ENCODE results near the gene KBTBD4. TPM values are rescaled to one million over a fixed set of nuclear protein-coding genes. Genes with fewer than 3 reads are reported as not detected.

Gene KBTBD4
- polyA plus RNA-seq, 1 experiment: 25.5 TPM

- no peaks in the 10 kb centered on the region for H3K27me3 ChIP-seq (ENCODE audit: control insufficient read depth, insufficient read depth, low read length)
- no peak for TF ChIP-seq CTCF (IDR thresholded peaks at IDR 0.05; ENCODE audit: insufficient read depth, low read depth, low read length)
- DNase-seq (ENCODE audit: low read depth): no peak
- H3K36me3 ChIP-seq (ENCODE audit: control insufficient read depth, insufficient read depth, low read length): no peaks in the 10 kb centered on the region
- no peak overlapping the region for H3K4me3 ChIP-seq (ENCODE audit: low read depth, low read length)
- ChIA-PET CTCF (interaction anchor here (0.6 to 8.9 kb wide), 3 partner anchors 13 to 696 kb away, joined by 3 to 45 read pairs (median 5); partner anchors contain the start of gene CELF1), POLR2A (no interaction called here)
Measured at GRCh38 chr11:47539681-47540039, 39.1 kb downstream of the KBTBD4 start.

- CTCF ChIA-PET: interaction anchor here (0.6 to 8.9 kb wide), 3 partner anchors 14 to 695 kb away, joined by 3 to 45 read pairs (median 3); partner anchors contain the start of genes CELF1 and NDUFS3
- no peak overlapping the region for H3K4me3 ChIP-seq (ENCODE audit: low read depth, low read length)
- no peaks in the 10 kb centered on the region for H3K27me3 ChIP-seq (ENCODE audit: control insufficient read depth, insufficient read depth, low read length)
- POLR2A ChIA-PET: interaction anchor here (0.8 kb wide), 1 partner anchor 14 kb away, joined by 9 read pairs; no protein-coding TSS in a partner anchor
- TF ChIP-seq CTCF (IDR thresholded peaks at IDR 0.05; ENCODE audit: insufficient read depth, low read depth, low read length): no peak
- no peaks in the 10 kb centered on the region for H3K36me3 ChIP-seq (ENCODE audit: control insufficient read depth, insufficient read depth, low read length)
- no peak for DNase-seq (ENCODE audit: low read depth)
Measured at GRCh38 chr11:47538741-47539565, 39.8 kb downstream of the KBTBD4 start.

- POLR2A ChIA-PET: no interaction called here
- DNase-seq (ENCODE audit: low read depth): no peak
- Histone ChIP-seq H3K27me3 (ENCODE audit: control insufficient read depth, insufficient read depth, low read length) (no peaks in the 10 kb centered on the region), H3K36me3 (ENCODE audit: control insufficient read depth, insufficient read depth, low read length) (no peaks in the 10 kb centered on the region), H3K4me3 (ENCODE audit: low read depth, low read length) (no peak overlapping the region)
- CTCF ChIA-PET: interaction anchor here (1.1 to 8.9 kb wide), 2 partner anchors 16 to 66 kb away, joined by 3 to 45 read pairs; partner anchors contain the start of gene CELF1
- no peak for TF ChIP-seq CTCF (IDR thresholded peaks at IDR 0.05; ENCODE audit: insufficient read depth, low read depth, low read length)
Measured at GRCh38 chr11:47536915-47537314, 41.9 kb downstream of the KBTBD4 start.

- CTCF ChIA-PET: interaction anchor here (0.6 to 1.1 kb wide), 2 partner anchors 17 kb away, joined by 3 to 4 read pairs; no protein-coding TSS in a partner anchor
- Histone ChIP-seq H3K4me3 (ENCODE audit: low read depth, low read length) (no peak overlapping the region), H3K36me3 (ENCODE audit: control insufficient read depth, insufficient read depth, low read length) (no peaks in the 10 kb centered on the region), H3K27me3 (ENCODE audit: control insufficient read depth, insufficient read depth, low read length) (no peaks in the 10 kb centered on the region)
- DNase-seq (ENCODE audit: low read depth): no peak
- POLR2A ChIA-PET: no interaction called here
- TF ChIP-seq CTCF (IDR thresholded peaks at IDR 0.05; ENCODE audit: insufficient read depth, low read depth, low read length): no peak
Measured at GRCh38 chr11:47534704-47535251, 44.0 kb downstream of the KBTBD4 start.

- Histone ChIP-seq H3K4me3 (ENCODE audit: low read depth, low read length) (no peak overlapping the region), H3K36me3 (ENCODE audit: control insufficient read depth, insufficient read depth, low read length) (no peaks in the 10 kb centered on the region), H3K27me3 (ENCODE audit: control insufficient read depth, insufficient read depth, low read length) (no peaks in the 10 kb centered on the region)
- DNase-seq (ENCODE audit: low read depth): peak; percentile 49
- ChIA-PET CTCF (interaction anchor here (0.5 to 1.6 kb wide), 5 partner anchors 11 to 437 kb away, joined by 3 to 5 read pairs (median 4); no protein-coding TSS in a partner anchor), POLR2A (interaction anchor here (0.5 to 0.6 kb wide), 2 partner anchors 9 to 40 kb away, joined by 11 to 18 read pairs; no protein-coding TSS in a partner anchor)
- no peak for TF ChIP-seq CTCF (IDR thresholded peaks at IDR 0.05; ENCODE audit: insufficient read depth, low read depth, low read length)
Measured at GRCh38 chr11:47533690-47534151, 45.0 kb downstream of the KBTBD4 start.
